GM23338 (cell line): ENCODE results near the gene NPHP4. TPM values are rescaled to one million over a fixed set of nuclear protein-coding genes. Genes with fewer than 3 reads are reported as not detected.

Experiments
- ATAC-seq: fragments of 200-7000 bp; cut with Tn5 transposase; 3 replicates; pipeline ENCODE4 v1.9.1; 2020
- DNase-seq: peaks from one replicate; pipeline ENCODE4 v3.0.0-alpha.2; 2015; ENCODE audit warnings: low spot score
- H2AFZ ChIP-seq: fragments of 200-600 bp; sonication (generic); 2 replicates; pipeline ENCODE4 v1.8.0; 2016; ENCODE audit warnings: antibody characterized with exemption, mild to moderate bottlenecking, moderate library complexity
- H3F3A ChIP-seq: fragments of 200-600 bp; sonication (generic); replicated peaks from 2 replicates; pipeline ENCODE4 v1.8.0; 2017; ENCODE audit warnings: antibody characterized with exemption, mixed run types, low read depth
- H3K27ac ChIP-seq: fragments of 200-600 bp; sonication (generic); 2 replicates; pipeline ENCODE4 v1.6.1; 2016; ENCODE audit warnings: low read depth
- H3K27me3 ChIP-seq: fragments of 200-600 bp; sonication (generic); 2 replicates; pipeline ENCODE4 v1.8.0; 2016; ENCODE audit warnings: mild to moderate bottlenecking, mixed run types, moderate library complexity; ENCODE audit not compliant: insufficient read depth
- H3K36me3 ChIP-seq: fragments of 200-600 bp; sonication (generic); 2 replicates; pipeline ENCODE4 v1.8.0; 2016; ENCODE audit warnings: mild to moderate bottlenecking; ENCODE audit not compliant: insufficient read depth
- H3K4me1 ChIP-seq: fragments of 200-600 bp; sonication (generic); 2 replicates; pipeline ENCODE4 v1.8.0; 2016; ENCODE audit warnings: mild to moderate bottlenecking, moderate library complexity; ENCODE audit not compliant: insufficient read depth
- H3K4me2 ChIP-seq: fragments of 200-600 bp; sonication (generic); 2 replicates; pipeline ENCODE4 v1.7.1; 2017; ENCODE audit warnings: mixed run types
- H3K4me3 ChIP-seq: fragments of 200-600 bp; sonication (generic); 2 replicates; pipeline ENCODE4 v1.6.1; 2016; ENCODE audit warnings: mixed run types
- H3K79me2 ChIP-seq: fragments of 200-600 bp; sonication (generic); replicated peaks from 2 replicates; pipeline ENCODE4 v1.8.0; 2017; ENCODE audit warnings: mild to moderate bottlenecking; ENCODE audit not compliant: insufficient read depth
- H3K9me2 ChIP-seq: fragments of 200-600 bp; sonication (generic); 2 replicates; pipeline ENCODE4 v1.8.0; 2017; ENCODE audit not compliant: insufficient read depth
- H4K20me1 ChIP-seq: fragments of 200-600 bp; sonication (generic); replicated peaks from 2 replicates; pipeline ENCODE4 v1.8.0; 2017; ENCODE audit warnings: mild to moderate bottlenecking; ENCODE audit not compliant: insufficient read depth
- H3K27ac Mint-ChIP-seq: 2 replicates; pipeline ENCODE4 v1.8.0; 2020; ENCODE audit warnings: inconsistent platforms, mild to moderate bottlenecking, moderate library complexity, mixed read lengths
- H3K27me3 Mint-ChIP-seq: 3 replicates; pipeline ENCODE4 v1.8.0; 2022; ENCODE audit warnings: low read depth, mild to moderate bottlenecking, moderate library complexity, mixed read lengths, inconsistent platforms; ENCODE audit not compliant: insufficient read depth, poor library complexity
- H3K36me3 Mint-ChIP-seq: 3 replicates; pipeline ENCODE4 v1.8.0; 2021; ENCODE audit warnings: low read depth, mild to moderate bottlenecking, inconsistent platforms, moderate library complexity, mixed read lengths
- H3K4me1 Mint-ChIP-seq: 3 replicates; pipeline ENCODE4 v1.8.0; 2020; ENCODE audit warnings: mild to moderate bottlenecking, inconsistent platforms, mixed read lengths
- H3K4me3 Mint-ChIP-seq: 3 replicates; pipeline ENCODE4 v1.8.0; 2021; ENCODE audit warnings: moderate library complexity, mild to moderate bottlenecking, inconsistent platforms, mixed read lengths
- H3K9me3 Mint-ChIP-seq: 3 replicates; pipeline ENCODE4 v1.8.0; 2020; ENCODE audit warnings: moderate library complexity, mild to moderate bottlenecking, inconsistent platforms, mixed read lengths
- CREB1 ChIP-seq: fragments of 250-450 bp; sonication (Bioruptor Pico); IDR thresholded peaks from 2 replicates; pipeline ENCODE4 v1.5.0; 2020; ENCODE audit warnings: low read depth, mild to moderate bottlenecking, moderate library complexity
- JUNB ChIP-seq: IDR thresholded peaks from one replicate; pipeline ENCODE4 v1.6.1; 2016; ENCODE audit warnings: antibody characterized with exemption; ENCODE audit not compliant: unreplicated experiment
- NANOG ChIP-seq: IDR thresholded peaks from 2 replicates; pipeline ENCODE4 v1.6.1; 2016; ENCODE audit warnings: antibody characterized with exemption, borderline replicate concordance
- POLR2AphosphoS5 ChIP-seq: IDR thresholded peaks from 2 replicates; pipeline ENCODE4 v1.6.1; 2016; ENCODE audit warnings: antibody characterized with exemption, low read depth
- REST ChIP-seq: IDR thresholded peaks from one replicate; pipeline ENCODE4 v1.6.1; 2018; ENCODE audit warnings: antibody characterized with exemption; ENCODE audit not compliant: unreplicated experiment
- STAT1 ChIP-seq: IDR thresholded peaks from one replicate; pipeline ENCODE4 v1.6.1; 2016; ENCODE audit warnings: antibody characterized with exemption; ENCODE audit not compliant: unreplicated experiment
- ZNF331 ChIP-seq: fragments of 250-450 bp; sonication (Bioruptor Pico); IDR thresholded peaks from 2 replicates; pipeline ENCODE4 v1.5.0; 2020; ENCODE audit warnings: low read depth, mild to moderate bottlenecking, moderate library complexity
- polyA plus RNA-seq: library from polyadenylated mRNA; unstranded; fragments of >200 nt; fragmentation: Nextera tagmentation; extraction: Ambion mirVana; gene quantifications from 2 replicates; pipeline ENCODE4 v1.2.1, GENCODE V29; 2016
- total RNA-seq: library from RNA; depleted of rRNA; stranded (reverse); fragments of >200 nt; shearing (Covaris generic); gene quantifications from 2 replicates; pipeline ENCODE4 v1.2.3, GENCODE V29; 2014
- TF ChIP-seq, protein P1 (sequence below), 2 experiments: fragments of 200-600 bp in 1 of 2; sonication (generic) in 1 of 2; conservative IDR thresholded peaks; 2 replicates each; pipeline versions ENCODE4 v1.5.1 to v1.6.1; 2016 to 2017; ENCODE audit warnings: antibody characterized with exemption in 2 of 2, low read depth in 2 of 2, mild to moderate bottlenecking in 2 of 2, moderate library complexity in 1 of 2
- TF ChIP-seq, protein P2 (sequence below): IDR thresholded peaks from 2 replicates; pipeline ENCODE4 v1.6.1; 2016; ENCODE audit warnings: antibody characterized with exemption
- TF ChIP-seq, protein P3 (sequence below): fragments of 250-450 bp; sonication (Bioruptor Pico); IDR thresholded peaks from 2 replicates; pipeline ENCODE4 v1.5.0; 2020; ENCODE audit warnings: mild to moderate bottlenecking, moderate library complexity

The NPHP4 gene
- total and polyA plus RNA-seq, 2 experiments from 2014 or later, result 2.5 to 12.4 TPM

DNA sequence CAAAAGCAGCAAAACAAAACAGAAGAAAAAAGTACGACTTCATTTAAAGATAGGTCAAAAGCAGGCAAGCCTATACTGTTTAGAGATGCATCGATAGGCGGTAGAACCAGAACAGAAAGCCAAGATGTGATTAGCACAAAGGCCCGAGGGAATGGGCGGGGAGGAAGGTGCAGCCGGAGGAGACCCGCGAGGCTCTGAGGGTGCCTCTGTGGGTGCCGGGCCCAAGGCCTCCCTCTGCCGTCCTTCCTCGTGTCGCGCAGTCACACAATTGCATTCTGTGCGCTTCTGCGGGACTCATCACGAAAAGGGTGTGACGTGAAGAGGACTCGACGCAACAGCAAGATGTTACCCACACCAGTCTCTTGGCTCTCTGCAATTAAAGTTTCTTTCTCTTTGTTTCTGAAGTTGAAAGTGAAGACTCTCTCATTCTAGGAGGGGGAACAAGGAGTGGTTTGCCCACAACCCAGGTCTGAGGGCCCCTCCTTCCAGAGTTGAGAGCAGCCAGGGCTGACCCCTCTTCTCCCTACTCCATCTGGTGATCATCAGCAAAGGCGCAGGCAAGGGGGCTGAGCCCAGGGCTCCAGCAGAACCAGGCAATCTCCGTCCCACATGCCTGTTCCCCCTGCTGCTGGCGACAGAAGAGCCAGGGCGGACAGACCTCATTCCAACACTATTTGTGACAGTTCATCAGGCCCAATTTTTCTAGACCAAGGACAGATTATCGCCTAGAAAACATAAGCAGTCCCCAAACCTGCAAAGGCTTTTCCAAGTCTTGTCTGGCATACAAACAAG lies 41.0 kb downstream of the NPHP4 start (continued):
- TF ChIP-seq, protein P1, sequence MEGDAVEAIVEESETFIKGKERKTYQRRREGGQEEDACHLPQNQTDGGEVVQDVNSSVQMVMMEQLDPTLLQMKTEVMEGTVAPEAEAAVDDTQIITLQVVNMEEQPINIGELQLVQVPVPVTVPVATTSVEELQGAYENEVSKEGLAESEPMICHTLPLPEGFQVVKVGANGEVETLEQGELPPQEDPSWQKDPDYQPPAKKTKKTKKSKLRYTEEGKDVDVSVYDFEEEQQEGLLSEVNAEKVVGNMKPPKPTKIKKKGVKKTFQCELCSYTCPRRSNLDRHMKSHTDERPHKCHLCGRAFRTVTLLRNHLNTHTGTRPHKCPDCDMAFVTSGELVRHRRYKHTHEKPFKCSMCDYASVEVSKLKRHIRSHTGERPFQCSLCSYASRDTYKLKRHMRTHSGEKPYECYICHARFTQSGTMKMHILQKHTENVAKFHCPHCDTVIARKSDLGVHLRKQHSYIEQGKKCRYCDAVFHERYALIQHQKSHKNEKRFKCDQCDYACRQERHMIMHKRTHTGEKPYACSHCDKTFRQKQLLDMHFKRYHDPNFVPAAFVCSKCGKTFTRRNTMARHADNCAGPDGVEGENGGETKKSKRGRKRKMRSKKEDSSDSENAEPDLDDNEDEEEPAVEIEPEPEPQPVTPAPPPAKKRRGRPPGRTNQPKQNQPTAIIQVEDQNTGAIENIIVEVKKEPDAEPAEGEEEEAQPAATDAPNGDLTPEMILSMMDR (conservative IDR thresholded peaks at IDR 0.05; ENCODE audit: low read depth in 2 of 2), result no peak
- no peak for TF ChIP-seq REST
- no peak for TF ChIP-seq ZNF331 (CRISPR knock-in tag)
- TF ChIP-seq, protein P2, sequence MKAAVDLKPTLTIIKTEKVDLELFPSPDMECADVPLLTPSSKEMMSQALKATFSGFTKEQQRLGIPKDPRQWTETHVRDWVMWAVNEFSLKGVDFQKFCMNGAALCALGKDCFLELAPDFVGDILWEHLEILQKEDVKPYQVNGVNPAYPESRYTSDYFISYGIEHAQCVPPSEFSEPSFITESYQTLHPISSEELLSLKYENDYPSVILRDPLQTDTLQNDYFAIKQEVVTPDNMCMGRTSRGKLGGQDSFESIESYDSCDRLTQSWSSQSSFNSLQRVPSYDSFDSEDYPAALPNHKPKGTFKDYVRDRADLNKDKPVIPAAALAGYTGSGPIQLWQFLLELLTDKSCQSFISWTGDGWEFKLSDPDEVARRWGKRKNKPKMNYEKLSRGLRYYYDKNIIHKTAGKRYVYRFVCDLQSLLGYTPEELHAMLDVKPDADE, result no peak
- TF ChIP-seq STAT1, result no peak

- Histone ChIP-seq H3K27me3 (no peaks in the 10 kb centered on the region), H3K4me3 (no peak overlapping the region), H4K20me1 (0 out of 2 replicates have a peak, but pooled peaks cover 3% of the 10 kb centered on the region), H3K79me2 (no peaks in the 10 kb centered on the region), H3K9me2 (no peaks in the 10 kb centered on the region), H3K4me2 (no peak overlapping the region), H3K36me3 (no peaks in the 10 kb centered on the region), H3F3A (no peaks in the 10 kb centered on the region), H3K27ac (no peak overlapping the region), H3K4me1 (no peaks in the 10 kb centered on the region), H2AFZ (no peak overlapping the region)
- DNase-seq (no peak), ATAC-seq (no peak)
- Mint-ChIP-seq H3K9me3 (no peaks in the 10 kb centered on the region), H3K4me1 (no peaks in the 10 kb centered on the region), H3K27ac (no peak overlapping the region), H3K27me3 (peaks cover 7% of the 10 kb centered on the region), H3K4me3 (no peak overlapping the region), H3K36me3 (peaks cover 14% of the 10 kb centered on the region)
- TF ChIP-seq, protein P3, sequence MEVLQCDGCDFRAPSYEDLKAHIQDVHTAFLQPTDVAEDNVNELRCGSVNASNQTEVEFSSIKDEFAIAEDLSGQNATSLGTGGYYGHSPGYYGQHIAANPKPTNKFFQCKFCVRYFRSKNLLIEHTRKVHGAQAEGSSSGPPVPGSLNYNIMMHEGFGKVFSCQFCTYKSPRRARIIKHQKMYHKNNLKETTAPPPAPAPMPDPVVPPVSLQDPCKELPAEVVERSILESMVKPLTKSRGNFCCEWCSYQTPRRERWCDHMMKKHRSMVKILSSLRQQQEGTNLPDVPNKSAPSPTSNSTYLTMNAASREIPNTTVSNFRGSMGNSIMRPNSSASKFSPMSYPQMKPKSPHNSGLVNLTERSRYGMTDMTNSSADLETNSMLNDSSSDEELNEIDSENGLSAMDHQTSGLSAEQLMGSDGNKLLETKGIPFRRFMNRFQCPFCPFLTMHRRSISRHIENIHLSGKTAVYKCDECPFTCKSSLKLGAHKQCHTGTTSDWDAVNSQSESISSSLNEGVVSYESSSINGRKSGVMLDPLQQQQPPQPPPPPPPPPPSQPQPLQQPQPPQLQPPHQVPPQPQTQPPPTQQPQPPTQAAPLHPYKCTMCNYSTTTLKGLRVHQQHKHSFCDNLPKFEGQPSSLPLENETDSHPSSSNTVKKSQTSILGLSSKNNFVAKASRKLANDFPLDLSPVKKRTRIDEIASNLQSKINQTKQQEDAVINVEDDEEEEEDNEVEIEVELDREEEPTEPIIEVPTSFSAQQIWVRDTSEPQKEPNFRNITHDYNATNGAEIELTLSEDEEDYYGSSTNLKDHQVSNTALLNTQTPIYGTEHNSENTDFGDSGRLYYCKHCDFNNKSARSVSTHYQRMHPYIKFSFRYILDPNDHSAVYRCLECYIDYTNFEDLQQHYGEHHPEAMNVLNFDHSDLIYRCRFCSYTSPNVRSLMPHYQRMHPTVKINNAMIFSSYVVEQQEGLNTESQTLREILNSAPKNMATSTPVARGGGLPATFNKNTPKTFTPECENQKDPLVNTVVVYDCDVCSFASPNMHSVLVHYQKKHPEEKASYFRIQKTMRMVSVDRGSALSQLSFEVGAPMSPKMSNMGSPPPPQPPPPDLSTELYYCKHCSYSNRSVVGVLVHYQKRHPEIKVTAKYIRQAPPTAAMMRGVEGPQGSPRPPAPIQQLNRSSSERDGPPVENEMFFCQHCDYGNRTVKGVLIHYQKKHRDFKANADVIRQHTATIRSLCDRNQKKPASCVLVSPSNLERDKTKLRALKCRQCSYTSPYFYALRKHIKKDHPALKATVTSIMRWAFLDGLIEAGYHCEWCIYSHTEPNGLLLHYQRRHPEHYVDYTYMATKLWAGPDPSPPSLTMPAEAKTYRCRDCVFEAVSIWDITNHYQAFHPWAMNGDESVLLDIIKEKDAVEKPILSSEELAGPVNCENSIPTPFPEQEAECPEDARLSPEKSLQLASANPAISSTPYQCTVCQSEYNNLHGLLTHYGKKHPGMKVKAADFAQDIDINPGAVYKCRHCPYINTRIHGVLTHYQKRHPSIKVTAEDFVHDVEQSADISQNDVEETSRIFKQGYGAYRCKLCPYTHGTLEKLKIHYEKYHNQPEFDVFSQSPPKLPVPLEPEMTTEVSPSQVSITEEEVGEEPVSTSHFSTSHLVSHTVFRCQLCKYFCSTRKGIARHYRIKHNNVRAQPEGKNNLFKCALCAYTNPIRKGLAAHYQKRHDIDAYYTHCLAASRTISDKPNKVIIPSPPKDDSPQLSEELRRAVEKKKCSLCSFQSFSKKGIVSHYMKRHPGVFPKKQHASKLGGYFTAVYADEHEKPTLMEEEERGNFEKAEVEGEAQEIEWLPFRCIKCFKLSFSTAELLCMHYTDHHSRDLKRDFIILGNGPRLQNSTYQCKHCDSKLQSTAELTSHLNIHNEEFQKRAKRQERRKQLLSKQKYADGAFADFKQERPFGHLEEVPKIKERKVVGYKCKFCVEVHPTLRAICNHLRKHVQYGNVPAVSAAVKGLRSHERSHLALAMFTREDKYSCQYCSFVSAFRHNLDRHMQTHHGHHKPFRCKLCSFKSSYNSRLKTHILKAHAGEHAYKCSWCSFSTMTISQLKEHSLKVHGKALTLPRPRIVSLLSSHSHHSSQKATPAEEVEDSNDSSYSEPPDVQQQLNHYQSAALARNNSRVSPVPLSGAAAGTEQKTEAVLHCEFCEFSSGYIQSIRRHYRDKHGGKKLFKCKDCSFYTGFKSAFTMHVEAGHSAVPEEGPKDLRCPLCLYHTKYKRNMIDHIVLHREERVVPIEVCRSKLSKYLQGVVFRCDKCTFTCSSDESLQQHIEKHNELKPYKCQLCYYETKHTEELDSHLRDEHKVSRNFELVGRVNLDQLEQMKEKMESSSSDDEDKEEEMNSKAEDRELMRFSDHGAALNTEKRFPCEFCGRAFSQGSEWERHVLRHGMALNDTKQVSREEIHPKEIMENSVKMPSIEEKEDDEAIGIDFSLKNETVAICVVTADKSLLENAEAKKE (CRISPR knock-in tag), result no peak
- TF ChIP-seq POLR2AphosphoS5 (no peak), NANOG (no peak), JUNB (no peak), CREB1 (no peak), STAT1 (no peak)
These were observed 41.9 kb downstream of the NPHP4 start for GRCh38 chr1:5950201-5950895.
